GM21360 (cell line): Measurements from ENCODE around the gene CHST8.
"Not testable (repeated sequence)": the region's sequence is repeated elsewhere in the genome, so short reads cannot be mapped to it uniquely, and the experiment has no call there.

Source experiments
- ATAC-seq: cut with Tn5 transposase; IDR thresholded peaks from one replicate; pipeline ENCODE4 v1.9.1; 2021; ENCODE audit warnings: mild to moderate bottlenecking, moderate library complexity; ENCODE audit not compliant: unreplicated experiment

The CHST8 gene

GRCh38 chr19:33641261-33641660 lies 19.5 kb downstream of the CHST8 start:
- ATAC-seq = no peak

GRCh38 chr19:33641956-33642498 lies 20.3 kb downstream of the CHST8 start:
- no peak for ATAC-seq

GRCh38 chr19:33644284-33644836 lies 22.6 kb downstream of the CHST8 start:
- no peak for ATAC-seq

GRCh38 chr19:33646306-33646705 lies 24.6 kb downstream of the CHST8 start:
- no peak for ATAC-seq

- no peak for ATAC-seq
Measured at GRCh38 chr19:33647146-33647545, 25.4 kb downstream of the CHST8 start.

- no peak for ATAC-seq
Measured at GRCh38 chr19:33649627-33650305, 28.0 kb downstream of the CHST8 start.

- ATAC-seq = no peak
Measured at GRCh38 chr19:33653684-33654083, 31.9 kb downstream of the CHST8 start.

GRCh38 chr19:33654840-33655508 lies 33.2 kb downstream of the CHST8 start:
- no peak for ATAC-seq

- ATAC-seq = no peak
Measured at GRCh38 chr19:33659835-33660234, 38.1 kb downstream of the CHST8 start.

- ATAC-seq = no peak
Measured at GRCh38 chr19:33660410-33661124, 38.8 kb downstream of the CHST8 start.

- no peak for ATAC-seq
Measured at GRCh38 chr19:33661336-33661735, 39.6 kb downstream of the CHST8 start.

GRCh38 chr19:33662391-33663092 lies 40.8 kb downstream of the CHST8 start:
- no peak for ATAC-seq

- ATAC-seq = not testable (repeated sequence)
Measured at GRCh38 chr19:33663316-33663715, 41.6 kb downstream of the CHST8 start.

GRCh38 chr19:33664744-33665143 lies 43.0 kb downstream of the CHST8 start:
- ATAC-seq = no peak

- ATAC-seq = no peak
Measured at GRCh38 chr19:33665776-33666595, 44.2 kb downstream of the CHST8 start.

- no peak for ATAC-seq
Measured at GRCh38 chr19:33667141-33667650, 45.4 kb downstream of the CHST8 start.

- no peak for ATAC-seq
Measured at GRCh38 chr19:33667881-33668280, 46.1 kb downstream of the CHST8 start.

- ATAC-seq = no peak
Measured at GRCh38 chr19:33668968-33669367, 47.2 kb downstream of the CHST8 start.

GRCh38 chr19:33669376-33669775 lies 47.6 kb downstream of the CHST8 start:
- no peak for ATAC-seq

GRCh38 chr19:33670398-33670797 lies 48.6 kb downstream of the CHST8 start:
- ATAC-seq = no peak
